Mesenchymal stem cell (in vitro differentiated cells and primary cell): Measurements from ENCODE around the gene CD248.

Experiments
- DNase-seq: peaks from one replicate; pipeline ENCODE4 v3.0.0-alpha.2; 2013
- H2AFZ ChIP-seq: one replicate; pipeline ENCODE4 v1.6.1; 2013; ENCODE audit warnings: low read depth, mild to moderate bottlenecking, control low read depth, inconsistent platforms, low read length, moderate library complexity
- H2AK5ac ChIP-seq: 2 replicates; pipeline ENCODE4 v1.6.1; 2013; ENCODE audit warnings: low read length, moderate library complexity, mild to moderate bottlenecking, inconsistent platforms; ENCODE audit not compliant: severe bottlenecking
- H2BK120ac ChIP-seq: one replicate; pipeline ENCODE4 v1.6.1; 2013; ENCODE audit warnings: low read depth, mild to moderate bottlenecking, inconsistent platforms, low read length, moderate library complexity
- H2BK12ac ChIP-seq, 2 experiments: one replicate each; pipeline ENCODE4 v1.6.1; 2013; ENCODE audit warnings: inconsistent platforms in 2 of 2, low read length in 2 of 2, mild to moderate bottlenecking in 2 of 2, moderate library complexity in 2 of 2, control low read depth in 1 of 2
- H2BK15ac ChIP-seq: one replicate; pipeline ENCODE4 v1.6.1; 2013; ENCODE audit warnings: mild to moderate bottlenecking, low read depth, inconsistent platforms; ENCODE audit not compliant: poor library complexity, severe bottlenecking
- H2BK5ac ChIP-seq: 2 replicates; pipeline ENCODE4 v1.6.1; 2013; ENCODE audit warnings: low read depth, mild to moderate bottlenecking, low read length, control low read depth, inconsistent platforms; ENCODE audit not compliant: poor library complexity, severe bottlenecking
- H3K14ac ChIP-seq, 2 experiments: one replicate each; pipeline ENCODE4 v1.6.1; 2013; ENCODE audit warnings: inconsistent platforms in 2 of 2, low read length in 2 of 2, control low read depth in 1 of 2, mild to moderate bottlenecking in 1 of 2, moderate library complexity in 1 of 2
- H3K18ac ChIP-seq, 2 experiments: one replicate each; pipeline ENCODE4 v1.6.1; 2013; ENCODE audit warnings: inconsistent platforms in 2 of 2, low read length in 2 of 2, control low read depth in 1 of 2, low read depth in 1 of 2, mild to moderate bottlenecking in 1 of 2
- H3K23ac ChIP-seq, 2 experiments: one replicate each; pipeline ENCODE4 v1.6.1; 2013; ENCODE audit warnings: inconsistent platforms in 2 of 2, low read length in 2 of 2, mild to moderate bottlenecking in 2 of 2, moderate library complexity in 2 of 2, control low read depth in 1 of 2
- H3K27ac ChIP-seq: 2 replicates; pipeline ENCODE4 v1.5.1; 2013; ENCODE audit warnings: mild to moderate bottlenecking, moderate library complexity, low read length, control low read depth, inconsistent platforms; ENCODE audit not compliant: poor library complexity, severe bottlenecking
- H3K27me3 ChIP-seq, 2 experiments: 2 replicates each; pipeline versions ENCODE4 v1.6.1 to v1.7.0; 2013; ENCODE audit warnings: low read length in 2 of 2, mild to moderate bottlenecking in 2 of 2, moderate library complexity in 2 of 2, control low read depth in 1 of 2, inconsistent platforms in 1 of 2; ENCODE audit not compliant: control insufficient read depth in 1 of 2, insufficient read depth in 1 of 2
- H3K36me3 ChIP-seq, 2 experiments: 2 replicates each; pipeline versions ENCODE4 v1.6.1 to v1.7.0; 2013; ENCODE audit warnings: low read length in 2 of 2, control low read depth in 1 of 2, inconsistent platforms in 1 of 2, low read depth in 1 of 2, mild to moderate bottlenecking in 1 of 2; ENCODE audit not compliant: insufficient read depth in 2 of 2, control insufficient read depth in 1 of 2
- H3K4ac ChIP-seq, 2 experiments: one replicate each; pipeline ENCODE4 v1.6.1; 2013; ENCODE audit warnings: inconsistent platforms in 2 of 2, low read length in 2 of 2, mild to moderate bottlenecking in 2 of 2, moderate library complexity in 2 of 2, control low read depth in 1 of 2, low read depth in 1 of 2
- H3K4me1 ChIP-seq: 2 replicates; pipeline ENCODE4 v1.6.1; 2013; ENCODE audit warnings: low read depth, low read length, control low read depth; ENCODE audit not compliant: control insufficient read depth, insufficient read depth
- H3K4me2 ChIP-seq: 2 replicates; pipeline ENCODE4 v1.6.1; 2013; ENCODE audit warnings: low read length, mild to moderate bottlenecking, inconsistent platforms; ENCODE audit not compliant: poor library complexity, severe bottlenecking
- H3K4me3 ChIP-seq, 2 experiments: 2 replicates each; pipeline versions ENCODE4 v1.5.1 to v1.7.0; 2013; ENCODE audit warnings: low read length in 2 of 2, mild to moderate bottlenecking in 2 of 2, control low read depth in 1 of 2, low read depth in 1 of 2; ENCODE audit not compliant: insufficient read depth in 1 of 2
- H3K79me1 ChIP-seq: replicated peaks from 2 replicates; pipeline ENCODE4 v1.6.1; 2013; ENCODE audit warnings: mild to moderate bottlenecking, control low read depth, low read length, inconsistent platforms; ENCODE audit not compliant: poor library complexity, severe bottlenecking
- H3K9ac ChIP-seq: 2 replicates; pipeline ENCODE4 v1.7.0; 2013; ENCODE audit warnings: mild to moderate bottlenecking, low read length, moderate library complexity
- H3K9me3 ChIP-seq: 2 replicates; pipeline ENCODE4 v1.7.0; 2013; ENCODE audit warnings: mild to moderate bottlenecking, low read length; ENCODE audit not compliant: control insufficient read depth
- H4K8ac ChIP-seq: one replicate; pipeline ENCODE4 v1.6.1; 2013; ENCODE audit warnings: inconsistent platforms, mild to moderate bottlenecking, low read length, moderate library complexity
- H4K91ac ChIP-seq: one replicate; pipeline ENCODE4 v1.6.1; 2013; ENCODE audit warnings: mild to moderate bottlenecking, low read length, inconsistent platforms
- WGBS: methylation state at CpG from one replicate; pipeline ENCODE4 v1.1.7; 2013; ENCODE audit warnings: mixed read lengths; 5-methylcytosine and 5-hydroxymethylcytosine counted together

The CD248 gene

GRCh38 chr11:66317322-66317722 is 478 bp upstream of the CD248 start:
- Histone ChIP-seq H2BK15ac (peak overlapping the region; percentile 83), H3K14ac (peak overlapping the region in 1 of 2 experiments; percentile 96), H3K36me3 (peaks cover 8 to 17% of the 10 kb centered on the region in 2 experiments), H2BK120ac (peak overlapping the region; percentile 99), H2BK5ac (no peak overlapping the region), H3K4me2 (peak overlapping the region; percentile 57), H3K9me3 (no peaks in the 10 kb centered on the region), H4K91ac (peak overlapping the region; percentile 100), H3K4me1 (peaks cover 49% of the 10 kb centered on the region), H3K27me3 (no peaks in the 10 kb centered on the region), H2BK12ac (peak overlapping the region; percentile 90 to 99), H3K18ac (peak overlapping the region; percentile 96 to 99), H2AK5ac (peak overlapping the region; percentile 18), H4K8ac (peak overlapping the region; percentile 95), H3K4ac (peak overlapping the region; percentile 95 to 96), H3K79me1 (peaks cover 5% of the 10 kb centered on the region), H3K9ac (peak overlapping the region; percentile 81), H3K23ac (peak overlapping the region in 1 of 2 experiments; percentile 81), H3K27ac (peak overlapping the region; percentile 67), H2AFZ (peak overlapping the region; percentile 36), H3K4me3 (peak overlapping the region in 1 of 2 experiments; percentile 62)
- 16% methylated on average over 11 of the region's 14 CpGs for WGBS
- peak; percentile 74 for DNase-seq

- WGBS = 84% methylated on average over 52 of the region's 52 CpGs
- peaks cover 5% of the 10 kb centered on the region for H3K79me1 ChIP-seq
- H3K9ac ChIP-seq = peak overlapping the region; percentile 94
- H2BK12ac ChIP-seq = peak overlapping the region; percentile 71 to 91
- H3K4me2 ChIP-seq = peak overlapping the region; percentile 69
- H3K4me1 ChIP-seq = peaks cover 51% of the 10 kb centered on the region
- no peaks in the 10 kb centered on the region for H3K27me3 ChIP-seq
- DNase-seq = no peak
- peak overlapping the region; percentile 87 for H2BK15ac ChIP-seq
- H2AFZ ChIP-seq = no peak overlapping the region
- peak overlapping the region; percentile 62 to 90 for H3K4ac ChIP-seq
- peak overlapping the region; percentile 67 for H4K91ac ChIP-seq
- peak overlapping the region in 1 of 2 experiments; percentile 98 for H3K14ac ChIP-seq
- H3K9me3 ChIP-seq = no peaks in the 10 kb centered on the region
- peak overlapping the region; percentile 81 to 93 for H3K18ac ChIP-seq
- H3K36me3 ChIP-seq = peaks cover 8 to 17% of the 10 kb centered on the region in 2 experiments
- no peak overlapping the region for H2BK5ac ChIP-seq
- peak overlapping the region; percentile 49 for H2AK5ac ChIP-seq
- peak overlapping the region; percentile 23 to 99 for H3K4me3 ChIP-seq
- H3K23ac ChIP-seq = peak overlapping the region in 1 of 2 experiments; percentile 66
- peak overlapping the region; percentile 71 for H2BK120ac ChIP-seq
- peak overlapping the region; percentile 66 for H4K8ac ChIP-seq
- no peak overlapping the region for H3K27ac ChIP-seq
Measured at GRCh38 chr11:66315921-66316811, 678 bp downstream of the CD248 start.

- peaks cover 51% of the 10 kb centered on the region for H3K4me1 ChIP-seq
- H3K23ac ChIP-seq = no peak overlapping the region
- H3K27ac ChIP-seq = no peak overlapping the region
- no peak for DNase-seq
- no peaks in the 10 kb centered on the region for H3K9me3 ChIP-seq
- WGBS = 97% methylated on average over 14 of the region's 14 CpGs
- no peak overlapping the region for H2AK5ac ChIP-seq
- no peak overlapping the region for H3K4me2 ChIP-seq
- H3K36me3 ChIP-seq = peaks cover 8 to 17% of the 10 kb centered on the region in 2 experiments
- peaks cover 5% of the 10 kb centered on the region for H3K79me1 ChIP-seq
- no peaks in the 10 kb centered on the region for H3K27me3 ChIP-seq
- H2BK5ac ChIP-seq = no peak overlapping the region
- H2BK120ac ChIP-seq = no peak overlapping the region
- peak overlapping the region; percentile 67 for H4K91ac ChIP-seq
- H3K4me3 ChIP-seq = peak overlapping the region in 1 of 2 experiments; percentile 99
- peak overlapping the region; percentile 94 for H3K9ac ChIP-seq
- H2BK15ac ChIP-seq = peak overlapping the region; percentile 71
- peak overlapping the region in 1 of 2 experiments; percentile 55 for H3K18ac ChIP-seq
- no peak overlapping the region for H4K8ac ChIP-seq
- peak overlapping the region; percentile 28 to 91 for H2BK12ac ChIP-seq
- H3K14ac ChIP-seq = peak overlapping the region in 1 of 2 experiments; percentile 81
- H2AFZ ChIP-seq = no peak overlapping the region
- no peak overlapping the region for H3K4ac ChIP-seq
Measured at GRCh38 chr11:66315498-66315885, 1.4 kb downstream of the CD248 start.
